Fibroblast of lung (primary cell): ENCODE results near the gene PDZD2.

Experiments
- EZH2 ChIP-seq: IDR thresholded peaks from 2 replicates; pipeline ENCODE4 v1.5.1; 2012; ENCODE audit warnings: low read length, control low read depth, mild to moderate bottlenecking; ENCODE audit errors: missing control alignments
- TF ChIP-seq, protein P1 (sequence below), 2 donors: IDR thresholded peaks in 1 of 2; conservative IDR thresholded peaks in 1 of 2; 1 replicate in 1 of 2; 2 replicates in 1 of 2; pipeline ENCODE4 v1.5.1; 2011 to 2012; ENCODE audit warnings: low read length in 2 of 2, control low read depth in 1 of 2, inconsistent platforms in 1 of 2, low read depth in 1 of 2, mild to moderate bottlenecking in 1 of 2

DNA sequence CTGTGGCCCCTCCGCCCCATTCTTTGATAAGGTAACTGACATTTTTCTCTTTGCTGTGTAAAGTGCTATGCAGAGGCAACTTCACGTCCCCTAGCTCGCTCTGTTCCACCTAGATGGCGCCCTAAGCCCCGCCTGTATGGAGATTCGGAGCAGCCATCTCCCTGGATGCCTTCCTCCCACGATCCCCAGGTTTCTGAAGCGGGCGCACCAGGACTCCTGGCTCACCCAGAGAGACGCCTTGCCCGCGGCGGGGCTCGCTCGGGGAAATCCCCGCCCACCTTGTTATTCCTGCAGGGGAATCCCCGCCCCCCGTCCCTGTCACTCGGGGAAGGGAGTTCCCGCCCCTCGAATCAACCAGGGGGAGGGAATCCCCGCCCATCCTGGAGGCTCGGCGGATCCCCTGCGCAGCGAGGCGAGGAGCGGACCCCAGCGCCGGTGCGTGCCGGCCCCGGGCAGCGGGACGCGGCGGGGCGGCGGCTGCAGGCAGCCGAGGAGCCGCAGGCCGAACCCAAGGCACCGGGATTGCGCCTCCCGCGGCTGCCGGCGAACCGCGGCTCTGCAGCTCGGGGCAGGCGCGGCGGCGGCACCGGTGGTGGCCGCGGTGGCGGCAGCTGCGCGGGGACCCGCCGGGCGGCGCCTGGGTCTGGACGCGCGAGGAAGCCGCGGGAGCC lies at the start of gene PDZD2:
- TF ChIP-seq, protein P1, sequence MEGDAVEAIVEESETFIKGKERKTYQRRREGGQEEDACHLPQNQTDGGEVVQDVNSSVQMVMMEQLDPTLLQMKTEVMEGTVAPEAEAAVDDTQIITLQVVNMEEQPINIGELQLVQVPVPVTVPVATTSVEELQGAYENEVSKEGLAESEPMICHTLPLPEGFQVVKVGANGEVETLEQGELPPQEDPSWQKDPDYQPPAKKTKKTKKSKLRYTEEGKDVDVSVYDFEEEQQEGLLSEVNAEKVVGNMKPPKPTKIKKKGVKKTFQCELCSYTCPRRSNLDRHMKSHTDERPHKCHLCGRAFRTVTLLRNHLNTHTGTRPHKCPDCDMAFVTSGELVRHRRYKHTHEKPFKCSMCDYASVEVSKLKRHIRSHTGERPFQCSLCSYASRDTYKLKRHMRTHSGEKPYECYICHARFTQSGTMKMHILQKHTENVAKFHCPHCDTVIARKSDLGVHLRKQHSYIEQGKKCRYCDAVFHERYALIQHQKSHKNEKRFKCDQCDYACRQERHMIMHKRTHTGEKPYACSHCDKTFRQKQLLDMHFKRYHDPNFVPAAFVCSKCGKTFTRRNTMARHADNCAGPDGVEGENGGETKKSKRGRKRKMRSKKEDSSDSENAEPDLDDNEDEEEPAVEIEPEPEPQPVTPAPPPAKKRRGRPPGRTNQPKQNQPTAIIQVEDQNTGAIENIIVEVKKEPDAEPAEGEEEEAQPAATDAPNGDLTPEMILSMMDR (conservative IDR thresholded peaks at IDR 0.05 in 1 of 2, IDR thresholded peaks at IDR 0.05 in 1 of 2; ENCODE audit: low read depth in 1 of 2, low read length in 2 of 2), result peak; percentile 30 to 47
- no peak for TF ChIP-seq EZH2
